Measurements from ENCODE around the gene KCNH6. TPM values are rescaled to one million over a fixed set of nuclear protein-coding genes. Genes with fewer than 3 reads are reported as not detected.
A peak's percentile ranks its signal among the peaks of the same experiment; 100 is the strongest.

The KCNH6 gene
- total RNA-seq, 1 experiment from 2014 or later, result not detected

- H3K9me3 ChIP-seq (ENCODE audit: low read depth, low read length, poor library complexity, severe bottlenecking), result no peaks in the 10 kb centered on the region
- no TSS peak for BruUV-seq (replicated peaks)
- no peaks in the 10 kb centered on the region for H3K36me3 ChIP-seq (ENCODE audit: insufficient read depth, low read length, poor library complexity, severe bottlenecking)
- DNase-seq (ENCODE audit: low spot score), result no peak
- TF ChIP-seq CTCF (conservative IDR thresholded peaks at IDR 0.05; ENCODE audit: low read depth, low read length) (no peak), EZH2 (IDR thresholded peaks at IDR 0.05; ENCODE audit: borderline replicate concordance, low read depth, low read length, poor library complexity, severe bottlenecking) (no peak)
- H3K4me3 ChIP-seq (ENCODE audit: low read depth, low read length, poor library complexity, severe bottlenecking), result no peak overlapping the region
- H3K27me3 ChIP-seq (replicated peaks; ENCODE audit: insufficient read depth, low read depth, low read length, poor library complexity), result no peaks in the 10 kb centered on the region
- CTCF ChIA-PET, result interaction anchor here (4.3 kb wide), 1 partner anchor 55 kb away, joined by 38 read pairs; no protein-coding TSS in a partner anchor
- H3K27ac ChIP-seq (ENCODE audit: low read depth, low read length, poor library complexity, severe bottlenecking), result no peak overlapping the region
- intact Hi-C loops (cut with micrococcal nuclease; ENCODE audit: unreplicated experiment), result no loop called here
- POLR2A ChIA-PET (ENCODE audit: low non-redundant PET), result no interaction called here
- peaks cover 31% of the 10 kb centered on the region for H3K4me1 ChIP-seq (ENCODE audit: insufficient read depth, low read length, poor library complexity, severe bottlenecking)
Measured at GRCh38 chr17:63480192-63480784, 42.9 kb upstream of the KCNH6 start.

- no peaks in the 10 kb centered on the region for H3K9me3 ChIP-seq (ENCODE audit: low read depth, low read length, poor library complexity, severe bottlenecking)
- H3K27me3 ChIP-seq (replicated peaks; ENCODE audit: insufficient read depth, low read depth, low read length, poor library complexity), result no peaks in the 10 kb centered on the region
- peaks cover 29% of the 10 kb centered on the region for H3K4me1 ChIP-seq (ENCODE audit: insufficient read depth, low read length, poor library complexity, severe bottlenecking)
- ChIA-PET CTCF (interaction anchor here (0.6 to 4.3 kb wide), 3 partner anchors 55 to 852 kb away, joined by 3 to 38 read pairs (median 3); no protein-coding TSS in a partner anchor), POLR2A (ENCODE audit: low non-redundant PET) (no interaction called here)
- H3K27ac ChIP-seq (ENCODE audit: low read depth, low read length, poor library complexity, severe bottlenecking), result no peak overlapping the region
- no peaks in the 10 kb centered on the region for H3K36me3 ChIP-seq (ENCODE audit: insufficient read depth, low read length, poor library complexity, severe bottlenecking)
- DNase-seq (ENCODE audit: low spot score), result peak; percentile 53
- no TSS peak for BruUV-seq (replicated peaks)
- TF ChIP-seq CTCF (conservative IDR thresholded peaks at IDR 0.05; ENCODE audit: low read depth, low read length) (no peak), EZH2 (IDR thresholded peaks at IDR 0.05; ENCODE audit: borderline replicate concordance, low read depth, low read length, poor library complexity, severe bottlenecking) (no peak)
- no peak overlapping the region for H3K4me3 ChIP-seq (ENCODE audit: low read depth, low read length, poor library complexity, severe bottlenecking)
- intact Hi-C loops (cut with micrococcal nuclease; ENCODE audit: unreplicated experiment), result no loop called here
Measured at GRCh38 chr17:63480826-63481487, 42.2 kb upstream of the KCNH6 start.

GRCh38 chr17:63481488-63481870 is 41.7 kb upstream of the KCNH6 start:
- POLR2A ChIA-PET (ENCODE audit: low non-redundant PET), result no interaction called here
- DNase-seq (ENCODE audit: low spot score), result no peak
- no peaks in the 10 kb centered on the region for H3K27me3 ChIP-seq (replicated peaks; ENCODE audit: insufficient read depth, low read depth, low read length, poor library complexity)
- intact Hi-C loops (cut with micrococcal nuclease; ENCODE audit: unreplicated experiment), result no loop called here
- no peaks in the 10 kb centered on the region for H3K9me3 ChIP-seq (ENCODE audit: low read depth, low read length, poor library complexity, severe bottlenecking)
- TF ChIP-seq EZH2 (IDR thresholded peaks at IDR 0.05; ENCODE audit: borderline replicate concordance, low read depth, low read length, poor library complexity, severe bottlenecking) (no peak), CTCF (conservative IDR thresholded peaks at IDR 0.05; ENCODE audit: low read depth, low read length) (no peak)
- CTCF ChIA-PET, result interaction anchor here (0.6 kb wide), 2 partner anchors 229 to 852 kb away, joined by 3 read pairs; no protein-coding TSS in a partner anchor
- H3K27ac ChIP-seq (ENCODE audit: low read depth, low read length, poor library complexity, severe bottlenecking), result no peak overlapping the region
- BruUV-seq (replicated peaks), result no TSS peak
- no peak overlapping the region for H3K4me3 ChIP-seq (ENCODE audit: low read depth, low read length, poor library complexity, severe bottlenecking)
- H3K4me1 ChIP-seq (ENCODE audit: insufficient read depth, low read length, poor library complexity, severe bottlenecking), result peaks cover 24% of the 10 kb centered on the region
- no peaks in the 10 kb centered on the region for H3K36me3 ChIP-seq (ENCODE audit: insufficient read depth, low read length, poor library complexity, severe bottlenecking)

Measured in A673 (cell line).